Kidney tubule cell (primary cell): Measurements from ENCODE around the gene STAT1.

ENCODE experiments used
- DNase-seq: peaks from one replicate; pipeline ENCODE4 v3.0.0-alpha.2; 2018; ENCODE audit warnings: low spot score

The STAT1 gene

DNA sequence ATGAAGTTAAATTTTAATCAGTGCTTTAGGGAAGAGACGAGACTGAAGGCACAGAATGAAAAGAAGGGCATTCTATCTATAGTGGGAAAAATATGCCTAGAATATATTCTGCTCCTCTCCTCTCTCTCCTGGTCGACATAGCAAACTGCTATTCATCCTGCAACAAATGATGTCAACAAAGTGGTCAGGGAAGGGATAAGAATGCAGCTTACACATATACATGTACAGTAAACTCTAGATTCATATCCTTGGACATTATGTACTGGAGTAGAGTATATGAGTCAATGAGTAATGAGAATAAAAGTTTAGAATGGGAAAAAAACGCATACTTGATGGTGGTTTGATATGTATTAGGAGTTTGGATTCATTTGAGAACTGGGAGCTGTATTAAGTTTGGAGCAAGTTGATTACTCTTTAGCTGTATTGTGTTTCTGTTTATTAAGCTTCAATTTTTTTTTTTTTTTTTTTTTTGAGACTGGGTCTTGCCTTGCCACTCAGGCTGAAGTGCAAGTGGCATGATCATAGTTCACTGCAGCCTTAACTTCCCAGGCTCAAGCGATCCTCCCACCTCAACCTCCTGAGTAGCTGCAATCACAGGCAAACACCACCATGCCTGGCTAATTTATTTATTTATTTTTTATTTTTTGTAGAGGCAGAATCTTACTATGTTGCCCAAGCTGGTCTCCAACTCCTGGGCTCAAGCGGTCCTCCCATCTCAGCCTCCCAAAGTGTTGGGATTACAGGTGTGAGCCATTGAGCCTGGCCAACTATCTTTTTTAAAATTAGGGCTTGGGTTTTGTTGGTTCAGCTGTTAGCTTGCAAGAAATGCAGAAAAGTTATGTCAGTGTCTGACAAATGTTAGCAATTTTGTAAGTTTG lies 53.8 kb downstream of the STAT1 start:
- no peak for DNase-seq

DNA sequence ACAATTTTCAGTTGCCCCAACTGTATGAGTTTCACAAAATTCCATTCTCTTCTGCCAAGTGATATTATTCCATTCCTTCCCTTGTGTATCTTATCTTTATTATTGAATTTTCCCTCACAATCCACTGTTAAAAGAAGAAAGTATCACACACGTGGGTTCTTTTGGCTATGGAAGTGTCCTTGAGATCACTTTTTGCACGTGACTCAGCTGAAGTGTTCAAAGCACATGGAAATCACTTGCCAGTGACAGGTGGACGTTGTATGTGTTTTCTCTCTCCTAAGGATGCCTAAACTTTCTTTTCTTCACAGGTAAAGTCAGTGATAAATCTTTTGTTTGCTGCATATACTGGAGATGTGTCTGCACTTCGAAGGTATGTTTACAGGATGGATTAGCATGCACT lies 60.7 kb downstream of the STAT1 start:
- DNase-seq, result no peak

DNA sequence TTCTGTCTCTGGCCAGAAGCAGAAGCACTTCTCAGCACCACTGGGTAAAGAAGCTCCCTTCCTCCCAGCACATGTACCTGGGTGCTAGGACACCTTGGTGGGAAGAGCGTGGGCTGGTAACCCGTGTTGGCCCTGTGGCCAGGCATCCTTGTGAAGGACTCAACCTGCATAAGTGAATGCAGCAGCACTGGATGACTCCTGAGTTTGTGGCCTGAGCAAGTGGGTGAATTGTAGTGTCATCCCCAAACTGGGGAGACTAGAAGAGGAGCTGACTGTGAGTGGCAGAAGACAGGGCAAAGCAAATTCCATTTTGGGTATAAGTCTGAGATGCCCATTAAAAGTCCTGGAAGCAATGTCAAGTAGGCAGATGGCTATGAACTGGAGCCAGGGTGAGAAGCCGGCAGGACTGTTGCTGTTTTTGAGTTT lies 63.4 kb downstream of the STAT1 start:
- peak; percentile 64 for DNase-seq

DNA sequence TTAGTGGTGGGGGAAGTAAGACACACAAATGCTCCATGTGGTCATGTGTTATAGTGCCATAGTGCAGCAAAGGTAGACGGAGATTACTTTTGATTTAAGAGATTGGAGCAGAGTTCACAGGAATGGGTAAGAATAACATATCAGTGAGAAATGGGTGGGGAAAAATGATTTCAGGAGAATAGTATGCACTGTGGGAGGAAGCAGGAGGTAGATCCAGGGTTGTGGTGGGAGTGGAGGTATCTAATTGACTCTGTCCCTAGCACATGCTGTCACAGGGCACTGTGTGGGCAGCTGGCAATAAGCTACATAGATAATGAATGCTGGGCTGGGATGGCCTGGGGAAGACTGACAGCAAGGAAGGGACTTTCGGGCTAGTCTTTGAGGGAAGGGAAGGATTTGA lies 65.3 kb downstream of the STAT1 start:
- DNase-seq, result peak; percentile 82

DNA sequence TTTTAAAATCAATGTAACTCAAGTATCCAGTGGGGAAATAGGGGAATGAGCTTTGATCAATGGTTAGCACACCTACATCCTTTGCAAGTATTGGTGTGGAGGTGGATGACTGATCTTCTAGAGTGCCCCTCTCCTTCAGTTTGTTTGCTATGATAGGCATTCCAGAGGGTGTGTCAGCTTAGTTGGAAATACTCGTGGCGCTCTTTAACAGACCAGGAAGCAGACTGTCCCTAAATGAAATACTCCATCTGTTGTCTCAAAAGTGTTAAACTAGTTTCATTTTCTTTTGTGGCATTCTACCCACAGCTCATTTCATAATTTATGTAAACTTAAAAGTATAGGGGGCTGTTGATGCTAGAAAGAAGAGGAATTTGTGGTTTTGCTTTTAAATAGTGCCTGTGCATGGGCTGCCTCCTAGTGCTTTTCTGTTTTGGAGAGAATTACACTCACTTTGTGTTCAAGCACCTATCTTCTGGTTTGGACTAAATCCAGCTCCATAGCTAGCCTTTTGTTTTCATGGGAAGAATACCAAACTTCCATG lies 66.2 kb downstream of the STAT1 start:
- DNase-seq, result peak; percentile 80

DNA sequence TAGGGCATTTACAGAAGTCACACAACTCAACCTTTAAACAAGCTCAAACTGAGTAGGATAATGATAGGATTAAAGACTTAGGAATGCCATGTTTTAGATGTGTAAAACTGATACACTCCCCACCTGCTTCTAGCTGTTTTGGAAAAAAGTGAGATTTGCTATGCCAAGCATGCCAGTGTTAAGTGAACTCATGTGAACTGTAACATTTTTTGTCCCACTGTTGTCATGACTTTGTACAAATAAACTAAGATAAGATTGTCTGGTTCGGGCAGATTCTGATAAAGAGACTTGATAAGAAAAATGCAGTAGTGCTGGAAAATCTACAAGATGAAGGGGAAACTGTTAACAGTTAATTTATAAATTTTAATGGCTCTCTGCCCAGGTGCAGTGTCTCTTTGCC lies 66.8 kb downstream of the STAT1 start:
- peak; percentile 57 for DNase-seq

DNA sequence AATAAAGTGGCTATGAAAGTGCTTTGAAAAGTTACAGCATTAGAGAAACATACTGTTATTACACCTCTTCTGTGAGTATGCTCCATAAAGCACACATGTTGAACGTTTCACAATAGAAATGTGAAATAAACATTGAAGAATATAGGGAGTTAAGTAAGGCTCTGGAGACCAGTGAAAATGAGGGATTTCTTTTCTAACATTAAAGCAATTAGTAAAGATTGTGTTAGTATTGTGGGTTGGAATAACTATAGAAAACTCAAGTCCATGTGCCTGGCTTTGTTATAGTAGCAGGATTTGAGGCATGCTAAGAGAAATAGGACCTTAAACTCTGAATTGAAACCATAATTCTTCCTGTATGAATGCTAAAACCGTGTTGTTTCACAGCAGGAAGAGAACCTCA lies 70.3 kb downstream of the STAT1 start:
- DNase-seq, result peak; percentile 50

DNA sequence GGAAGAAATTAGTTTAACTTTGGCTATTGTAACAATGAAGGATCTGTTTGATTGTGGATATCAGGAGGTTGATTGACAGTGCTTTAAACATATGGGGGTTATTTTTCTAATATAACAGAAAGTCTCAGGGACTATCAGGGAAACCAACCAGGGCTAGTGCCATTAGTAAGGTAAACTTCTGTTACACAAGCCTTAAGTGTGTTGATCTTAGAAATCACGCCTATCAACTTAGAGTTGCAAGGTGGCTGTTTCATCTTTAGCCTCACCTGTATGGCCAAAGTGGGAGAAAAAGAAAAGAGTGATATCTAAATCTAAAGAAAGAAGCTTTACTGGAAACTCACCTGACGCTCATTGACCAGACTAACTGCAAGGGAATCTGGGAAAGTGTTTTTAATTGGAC lies 71.3 kb downstream of the STAT1 start:
- DNase-seq, result no peak

DNA sequence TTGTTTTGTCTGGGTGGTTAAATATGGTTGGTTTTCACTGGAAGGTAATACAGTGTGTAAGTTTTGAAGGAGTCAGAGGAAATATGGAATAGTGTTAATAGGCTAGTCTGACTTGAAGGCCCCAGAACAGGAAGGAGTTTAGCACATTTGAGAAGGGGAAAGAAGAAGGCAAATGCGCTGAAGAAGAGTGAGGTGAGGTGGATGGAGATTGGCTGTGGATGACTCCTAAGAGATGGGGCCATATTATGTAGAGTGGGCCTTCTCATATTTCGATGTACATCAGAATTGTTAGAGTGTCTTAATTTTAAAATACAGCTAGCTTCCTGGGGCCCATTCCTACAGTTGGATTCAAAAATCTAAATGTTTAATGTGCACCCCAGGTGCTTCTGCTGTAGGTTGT lies 72.4 kb downstream of the STAT1 start:
- DNase-seq, result no peak

DNA sequence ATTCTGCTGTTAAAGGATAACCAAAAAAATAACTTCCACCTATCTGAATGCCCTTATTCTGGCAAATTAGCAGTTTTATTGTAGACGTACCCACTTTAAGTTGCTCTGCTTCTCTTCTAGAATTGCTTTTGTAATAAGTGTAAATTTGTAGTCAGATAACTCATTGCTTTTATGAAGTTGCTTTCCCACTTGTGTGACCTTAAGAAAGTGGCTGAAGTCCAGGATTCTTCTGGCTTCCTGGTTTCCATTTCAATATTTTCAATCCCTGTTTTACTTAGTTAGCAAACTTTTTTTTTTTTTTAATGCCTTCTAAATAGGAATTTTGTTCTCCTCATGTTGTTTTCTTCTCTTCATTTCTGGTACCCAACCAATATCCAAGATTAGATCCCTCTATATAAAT lies 73.5 kb downstream of the STAT1 start:
- no peak for DNase-seq

DNA sequence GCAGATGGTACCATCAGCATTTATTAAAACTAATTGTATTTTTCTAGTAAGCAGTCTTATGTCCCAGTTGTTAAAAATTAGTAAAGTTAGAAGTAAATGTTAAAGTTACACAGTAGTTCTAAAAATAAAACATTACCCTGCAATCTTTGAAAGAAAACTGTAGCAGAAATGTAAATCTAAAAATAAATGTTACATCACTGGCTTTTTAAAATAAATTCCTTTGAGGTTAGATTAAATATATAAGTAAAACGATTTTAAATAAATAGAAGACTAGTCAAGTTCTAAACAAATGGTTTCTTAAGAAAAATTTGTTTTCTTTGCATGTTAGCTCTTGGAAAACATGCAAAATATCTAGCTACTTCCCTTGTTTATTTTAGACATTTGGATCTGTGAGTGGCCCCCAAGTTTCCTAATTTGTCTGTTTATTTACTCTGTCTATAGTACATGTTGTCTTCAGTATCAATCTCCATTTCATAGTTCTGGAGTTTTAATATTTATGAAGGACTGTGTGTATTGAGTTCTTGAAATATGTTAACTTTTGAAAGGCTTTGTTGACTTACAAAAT lies 75.1 kb downstream of the STAT1 start:
- no peak for DNase-seq

DNA sequence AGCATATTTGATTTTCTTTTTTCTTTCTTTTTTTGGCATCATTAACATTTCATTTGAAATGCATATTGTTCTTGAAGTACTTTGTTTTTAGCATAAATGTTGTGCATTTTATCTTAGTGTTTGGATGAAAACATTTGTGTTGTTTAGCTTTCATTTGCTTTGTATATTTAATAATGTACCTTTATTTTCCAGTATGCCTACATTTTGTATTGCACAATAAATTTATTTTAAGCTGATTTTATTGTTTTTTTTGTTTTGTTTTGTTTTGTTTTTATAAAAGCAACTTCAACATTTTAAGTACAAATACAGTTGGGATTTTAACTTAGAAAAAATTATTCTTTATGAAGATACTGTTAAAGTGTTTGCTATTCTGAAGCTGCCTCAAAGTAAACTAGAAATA lies 78.9 kb downstream of the STAT1 start:
- no peak for DNase-seq

DNA sequence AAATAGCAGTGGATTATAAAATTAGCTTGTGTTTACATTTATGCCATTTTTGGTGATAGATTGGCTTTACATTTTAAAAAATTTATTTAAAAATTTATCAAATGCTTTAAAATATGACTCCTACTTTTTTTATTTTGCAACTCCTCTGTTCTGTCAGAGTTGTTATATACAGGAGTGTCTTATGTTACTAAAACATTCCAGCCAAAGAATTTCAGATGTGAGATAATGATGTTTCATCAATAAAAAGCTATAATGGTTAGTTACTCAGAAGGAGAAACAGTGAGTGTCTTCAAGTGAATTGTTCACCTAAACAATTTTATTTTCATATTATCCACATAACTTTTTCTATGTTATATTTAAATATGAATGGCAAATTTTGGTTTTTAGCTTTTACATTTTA lies 80.6 kb downstream of the STAT1 start:
- DNase-seq, result no peak

DNA sequence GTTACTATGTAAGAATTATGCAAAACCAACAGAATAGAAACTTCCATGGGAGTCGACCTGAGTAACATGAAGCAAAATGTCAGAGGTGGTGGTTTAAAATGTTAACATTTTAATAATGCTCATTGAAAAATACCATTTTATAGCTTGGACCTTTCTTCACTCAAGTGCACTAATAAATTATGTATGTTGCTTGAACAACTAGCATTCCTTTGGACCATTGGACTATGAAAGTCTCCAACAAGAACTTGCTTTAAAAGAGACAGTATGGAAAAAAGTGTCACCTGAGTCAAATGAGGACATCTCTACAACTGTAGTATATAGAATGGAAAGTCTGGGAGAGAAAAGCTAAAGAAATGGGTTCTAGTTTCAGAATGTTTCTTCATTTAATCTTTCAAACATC lies 81.5 kb downstream of the STAT1 start:
- DNase-seq, result no peak

DNA sequence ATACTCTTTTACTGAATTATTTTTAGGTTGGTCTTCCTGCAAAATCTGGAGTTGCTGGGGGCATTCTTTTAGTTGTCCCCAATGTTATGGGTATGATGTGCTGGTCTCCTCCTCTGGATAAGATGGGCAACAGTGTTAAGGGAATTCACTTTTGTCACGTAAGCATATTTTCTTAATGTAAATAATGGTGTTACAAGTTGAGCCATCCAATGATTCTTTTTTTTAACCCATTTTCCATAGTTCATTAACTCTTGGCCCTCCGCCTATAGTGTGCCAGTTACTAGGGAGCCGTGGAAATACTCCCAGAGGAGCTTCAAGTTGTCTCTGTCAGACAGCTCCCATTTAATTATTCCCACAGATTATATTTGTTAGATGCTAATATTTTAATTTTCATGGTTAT lies 83.6 kb downstream of the STAT1 start:
- no peak for DNase-seq

DNA sequence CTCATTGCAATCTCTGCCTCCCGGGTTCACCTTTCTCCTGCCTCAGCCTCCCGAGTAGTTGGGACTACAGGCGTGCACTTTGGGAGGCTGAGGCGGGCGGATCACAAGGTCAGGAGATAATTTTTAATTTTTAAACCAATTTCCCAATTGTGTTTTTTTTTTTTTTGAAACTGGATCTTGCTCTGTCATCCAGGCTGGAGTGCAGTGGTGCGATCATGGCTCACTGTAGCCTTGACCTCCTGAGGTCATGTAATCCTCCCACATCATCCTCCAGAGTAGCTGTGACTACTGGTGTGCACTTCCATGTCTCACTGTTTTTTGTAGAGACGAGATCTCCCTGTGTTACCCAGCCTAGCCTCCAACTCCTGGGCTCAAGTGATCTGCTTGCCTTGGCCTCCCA lies 84.1 kb downstream of the STAT1 start:
- DNase-seq, result peak; percentile 85

DNA sequence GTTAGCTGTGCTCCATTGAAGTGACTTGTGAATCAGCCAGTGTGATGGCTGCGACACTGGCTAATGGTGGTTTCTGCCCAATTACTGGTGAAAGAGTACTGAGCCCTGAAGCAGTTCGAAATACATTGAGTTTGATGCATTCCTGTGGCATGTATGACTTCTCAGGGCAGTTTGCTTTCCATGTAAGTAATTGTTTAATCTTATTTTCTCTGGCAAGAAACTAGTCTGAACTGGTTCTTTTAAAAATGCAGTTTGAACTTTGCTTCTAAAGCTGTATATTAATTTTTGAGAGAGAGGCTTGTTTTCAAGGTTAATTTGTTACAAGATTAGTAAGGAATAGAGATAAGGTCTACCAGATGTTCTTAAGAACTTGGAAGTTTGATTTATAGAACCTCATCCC lies 86.7 kb downstream of the STAT1 start:
- DNase-seq, result peak; percentile 74

DNA sequence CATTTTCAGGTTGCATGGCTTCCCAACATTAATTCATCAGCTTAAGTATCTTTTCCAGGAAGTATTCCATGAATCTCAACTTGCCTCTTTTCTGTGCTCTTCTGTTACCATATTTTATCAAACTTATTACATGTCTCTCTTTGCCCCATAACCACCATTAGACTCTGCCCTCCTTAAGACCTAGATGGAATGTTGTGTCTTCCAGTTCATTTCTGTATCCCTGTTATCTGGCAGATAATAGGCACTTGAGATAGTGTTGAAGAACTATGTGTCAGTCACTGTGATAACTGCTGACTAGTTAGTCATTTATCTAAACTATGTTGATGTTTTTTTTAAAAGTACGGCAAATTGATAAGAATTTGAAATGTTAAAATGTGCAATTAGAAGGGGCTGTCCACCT lies 91.6 kb downstream of the STAT1 start:
- DNase-seq, result no peak

DNA sequence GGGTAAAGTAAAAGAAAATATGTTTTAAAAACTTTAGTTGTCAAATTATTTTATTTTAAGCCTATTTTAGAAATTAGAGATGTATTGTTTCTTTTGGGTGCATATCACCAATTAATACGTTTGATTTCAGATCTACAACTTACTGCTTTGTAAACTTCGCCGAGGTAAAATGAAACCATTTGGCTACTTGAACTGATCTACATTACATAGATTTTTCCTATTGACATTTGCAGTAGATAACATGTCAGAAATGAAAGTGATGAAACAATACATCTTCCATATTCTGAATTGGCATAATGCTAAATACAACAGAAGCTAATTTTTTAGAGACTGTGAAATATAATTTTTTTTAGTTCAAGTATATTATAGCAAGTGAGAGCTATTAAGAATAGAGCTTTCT lies 93.9 kb downstream of the STAT1 start:
- DNase-seq, result no peak
